Left lung (tissue), 10 donors: ENCODE data around the gene MROH9. TPM values are rescaled to one million over a fixed set of nuclear protein-coding genes. Genes with fewer than 3 reads are reported as not detected.

Source experiments
- ATAC-seq: fragments of 200-7000 bp; cut with Tn5 transposase; one replicate; pipeline ENCODE4 v1.9.1; 2020; ENCODE audit warnings: moderate library complexity
- DNase-seq, 4 donors: peaks; one replicate each; pipeline ENCODE4 v3.0.0-alpha.2; 2013 to 2020
- H3K27ac ChIP-seq, 2 donors: fragments of 200-600 bp; sonication (generic) in 1 of 2; one replicate each; pipeline versions ENCODE4 v1.5.0 to v1.8.0; 2020 to 2021
- H3K27me3 ChIP-seq, 2 donors: fragments of 200-600 bp; sonication (generic) in 1 of 2; one replicate each; pipeline versions ENCODE4 v1.5.0 to v1.8.0; 2020 to 2021
- H3K36me3 ChIP-seq, 2 donors: fragments of 200-600 bp; sonication (generic) in 1 of 2; one replicate each; pipeline versions ENCODE4 v1.5.0 to v1.8.0; 2020 to 2021
- H3K4me1 ChIP-seq, 2 donors: fragments of 200-600 bp; one replicate each; pipeline ENCODE4 v1.8.0; 2021
- H3K4me3 ChIP-seq, 2 donors: fragments of 200-600 bp; sonication (generic) in 1 of 2; one replicate each; pipeline versions ENCODE4 v1.5.0 to v1.8.0; 2020 to 2021; ENCODE audit warnings: mild to moderate bottlenecking in 1 of 2
- H3K9me3 ChIP-seq, 2 donors: fragments of 200-600 bp; sonication (generic) in 1 of 2; one replicate each; pipeline versions ENCODE4 v1.5.0 to v1.8.0; 2020 to 2021
- intact Hi-C, 2 donors: fragments of 100-400 bp; cut with DNase I; formaldehyde crosslinking; loops; one replicate each; pipeline versions ENCODE4 v1.11.2 to v1.14.2; 2022
- polyA plus RNA-seq, 6 donors: library from polyadenylated mRNA; unstranded; fragments of 120-200 nt; gene quantifications; one replicate each; pipeline ENCODE4 v1.2.1, GENCODE V29; 2013; ENCODE audit not compliant: insufficient read length in 6 of 6
- total RNA-seq, 2 donors: library from RNA; stranded (reverse); fragmentation: NEBNext Ultra II Directional; extraction: Animal tissue kit (Norgen Biotek cat#: 25700); gene quantifications; one replicate each; pipeline ENCODE4 v1.2.1, GENCODE V29; 2021
- TF ChIP-seq, protein P1 (sequence below), 2 donors: fragments of 200-600 bp; sonication (generic) in 1 of 2; IDR thresholded peaks; one replicate each; pipeline versions ENCODE4 v1.5.0 to v1.8.0; 2021; ENCODE audit warnings: antibody characterized with exemption in 2 of 2
- donor health status: DM: no; HTN: yes; CAD: no.
- donor health status: DM: no; HTN: no; CAD: no.

Gene MROH9
- total and polyA plus RNA-seq, 8 donors: 0.08 to 1.6 (median 0.84) TPM; not detected in 1

DNA sequence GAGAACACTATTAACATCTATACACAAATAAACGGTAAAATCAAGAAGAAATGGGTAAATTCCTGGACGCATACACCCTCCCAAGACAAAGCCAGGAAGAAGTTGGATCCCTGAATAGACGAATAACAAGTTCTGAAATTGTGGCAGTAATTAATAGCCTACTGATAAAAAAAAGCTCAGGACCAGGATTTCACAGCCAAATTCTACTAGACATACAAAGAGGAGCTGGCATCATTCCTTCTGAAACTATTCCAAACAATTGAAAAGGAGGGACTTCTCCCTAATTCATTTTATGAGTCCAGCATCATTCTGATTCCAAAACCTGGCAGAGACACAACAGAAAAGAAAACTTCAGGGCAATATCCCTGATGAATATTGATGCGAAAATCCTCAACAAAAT, 84.6 kb downstream of the MROH9 start:
- Histone ChIP-seq H3K9me3 (peaks cover 0 to 6% of the 10 kb centered on the region in 2 donors), H3K27ac (no peak overlapping the region), H3K4me1 (no peaks in the 10 kb centered on the region), H3K36me3 (no peaks in the 10 kb centered on the region), H3K27me3 (no peaks in the 10 kb centered on the region), H3K4me3 (no peak overlapping the region)
- TF ChIP-seq, protein P1, sequence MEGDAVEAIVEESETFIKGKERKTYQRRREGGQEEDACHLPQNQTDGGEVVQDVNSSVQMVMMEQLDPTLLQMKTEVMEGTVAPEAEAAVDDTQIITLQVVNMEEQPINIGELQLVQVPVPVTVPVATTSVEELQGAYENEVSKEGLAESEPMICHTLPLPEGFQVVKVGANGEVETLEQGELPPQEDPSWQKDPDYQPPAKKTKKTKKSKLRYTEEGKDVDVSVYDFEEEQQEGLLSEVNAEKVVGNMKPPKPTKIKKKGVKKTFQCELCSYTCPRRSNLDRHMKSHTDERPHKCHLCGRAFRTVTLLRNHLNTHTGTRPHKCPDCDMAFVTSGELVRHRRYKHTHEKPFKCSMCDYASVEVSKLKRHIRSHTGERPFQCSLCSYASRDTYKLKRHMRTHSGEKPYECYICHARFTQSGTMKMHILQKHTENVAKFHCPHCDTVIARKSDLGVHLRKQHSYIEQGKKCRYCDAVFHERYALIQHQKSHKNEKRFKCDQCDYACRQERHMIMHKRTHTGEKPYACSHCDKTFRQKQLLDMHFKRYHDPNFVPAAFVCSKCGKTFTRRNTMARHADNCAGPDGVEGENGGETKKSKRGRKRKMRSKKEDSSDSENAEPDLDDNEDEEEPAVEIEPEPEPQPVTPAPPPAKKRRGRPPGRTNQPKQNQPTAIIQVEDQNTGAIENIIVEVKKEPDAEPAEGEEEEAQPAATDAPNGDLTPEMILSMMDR (IDR thresholded peaks at IDR 0.05): no peak
- intact Hi-C loops: no loop called here
- ATAC-seq: no peak
- no peak for DNase-seq

GRCh38 chr1:171032822-171033702, 97.7 kb downstream of the MROH9 start:
- DNase-seq (no peak), ATAC-seq (no peak)
- H3K27ac ChIP-seq: no peak overlapping the region
- H3K36me3 ChIP-seq: no peaks in the 10 kb centered on the region
- no peaks in the 10 kb centered on the region for H3K4me1 ChIP-seq
- no peaks in the 10 kb centered on the region for H3K9me3 ChIP-seq
- TF ChIP-seq, protein P1 (IDR thresholded peaks at IDR 0.05): no peak
- no peak overlapping the region for H3K4me3 ChIP-seq
- no peaks in the 10 kb centered on the region for H3K27me3 ChIP-seq
- intact Hi-C loops: no loop called here

DNA sequence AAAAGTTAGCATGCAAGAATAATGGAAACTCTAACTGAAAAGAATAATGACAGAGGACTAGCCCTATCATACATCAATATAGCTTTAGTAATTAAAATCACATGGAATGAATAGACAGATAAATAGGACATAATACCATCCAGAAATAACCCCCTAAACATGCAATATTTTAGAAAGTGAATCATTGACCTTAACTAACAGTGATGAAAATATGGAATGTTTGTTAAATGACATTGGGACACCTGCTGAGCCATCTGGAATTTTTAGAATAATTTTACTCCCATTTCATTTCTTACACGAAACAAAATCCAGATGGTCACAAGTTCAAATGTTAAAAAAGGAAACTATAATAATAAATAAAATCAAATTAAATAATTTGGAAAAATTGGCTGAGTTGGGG, 102.3 kb downstream of the MROH9 start:
- ATAC-seq (no peak), DNase-seq (no peak)
- Histone ChIP-seq H3K36me3 (no peaks in the 10 kb centered on the region), H3K9me3 (no peaks in the 10 kb centered on the region), H3K27ac (no peak overlapping the region), H3K4me1 (no peaks in the 10 kb centered on the region), H3K27me3 (no peaks in the 10 kb centered on the region), H3K4me3 (no peak overlapping the region)
- intact Hi-C loops: no loop called here
- TF ChIP-seq, protein P1 (IDR thresholded peaks at IDR 0.05): no peak

GRCh38 chr1:171038284-171038683, 103.0 kb downstream of the MROH9 start:
- no peak for ATAC-seq
- no peak for DNase-seq
- TF ChIP-seq, protein P1 (IDR thresholded peaks at IDR 0.05): no peak
- intact Hi-C loops: no loop called here
- H3K4me1 ChIP-seq: no peaks in the 10 kb centered on the region
- H3K9me3 ChIP-seq: peaks cover 0 to 2% of the 10 kb centered on the region in 2 donors
- no peaks in the 10 kb centered on the region for H3K27me3 ChIP-seq
- H3K27ac ChIP-seq: no peak overlapping the region
- H3K36me3 ChIP-seq: no peaks in the 10 kb centered on the region
- H3K4me3 ChIP-seq: no peak overlapping the region

DNA sequence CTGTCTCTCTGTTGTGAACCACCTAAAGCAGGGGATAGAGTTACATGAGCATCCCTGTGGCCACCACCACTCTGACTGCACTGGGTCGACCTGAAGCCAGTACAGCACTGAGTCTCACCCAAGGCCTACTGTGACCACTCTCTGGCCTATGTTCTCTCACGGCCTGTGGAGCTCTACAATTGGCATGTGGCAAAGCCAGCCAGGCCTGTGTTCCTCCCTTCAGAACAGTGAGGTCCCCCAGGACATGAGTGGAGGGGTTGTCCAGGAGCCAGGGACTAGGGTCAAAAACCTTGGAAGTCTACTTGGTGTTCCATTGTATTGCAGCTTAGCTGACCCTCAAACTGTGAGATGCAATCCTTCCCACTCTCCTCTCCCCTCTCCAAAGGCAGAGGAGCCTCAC, 112.7 kb downstream of the MROH9 start:
- Histone ChIP-seq H3K4me1 (no peaks in the 10 kb centered on the region), H3K36me3 (no peaks in the 10 kb centered on the region), H3K9me3 (peaks cover 0 to 43% of the 10 kb centered on the region in 2 donors), H3K27ac (no peak overlapping the region), H3K4me3 (no peak overlapping the region), H3K27me3 (no peaks in the 10 kb centered on the region)
- ATAC-seq (no peak), DNase-seq (no peak)
- intact Hi-C loops: no loop called here
- TF ChIP-seq, protein P1 (IDR thresholded peaks at IDR 0.05): no peak
